ENCODE measurements around the gene KRTAP12-2.
"Not testable (repeated sequence)": the region's sequence is repeated elsewhere in the genome, so short reads cannot be mapped to it uniquely, and the experiment has no call there.

Gene KRTAP12-2

DNA sequence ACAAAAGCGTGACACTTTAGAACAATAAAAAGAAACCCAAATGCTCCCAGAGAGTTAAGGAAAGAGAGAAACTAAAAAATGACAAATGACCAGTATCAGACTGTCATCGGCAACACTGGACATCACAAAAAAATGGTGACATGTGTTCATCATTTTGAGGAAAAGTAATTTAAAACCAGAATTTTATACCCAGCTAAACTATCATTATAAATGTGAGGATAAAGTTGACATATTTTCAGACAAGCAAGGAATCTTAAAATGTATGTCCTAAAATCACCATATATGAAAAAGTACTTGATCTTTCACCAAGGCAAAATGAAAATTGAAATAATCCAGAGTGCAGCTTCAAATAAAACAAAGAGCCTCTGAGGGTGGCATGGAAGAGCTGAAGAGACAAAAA, 21.8 kb downstream of the KRTAP12-2 start:
- Histone ChIP-seq H3K27ac (ENCODE audit: poor library complexity, severe bottlenecking) (no peak overlapping the region), H3K4me1 (ENCODE audit: insufficient read depth, poor library complexity, severe bottlenecking) (no peaks in the 10 kb centered on the region), H3K36me3 (ENCODE audit: low read depth) (no peaks in the 10 kb centered on the region), H3K9me3 (ENCODE audit: severe bottlenecking) (no peaks in the 10 kb centered on the region), H3K27me3 (ENCODE audit: insufficient read depth, poor library complexity, severe bottlenecking) (no peaks in the 10 kb centered on the region), H3K4me3 (ENCODE audit: severe bottlenecking) (no peak overlapping the region)
- ATAC-seq (ENCODE audit: low read depth) (no peak), DNase-seq (ENCODE audit: low spot score) (no peak)
- TF ChIP-seq, protein P1, sequence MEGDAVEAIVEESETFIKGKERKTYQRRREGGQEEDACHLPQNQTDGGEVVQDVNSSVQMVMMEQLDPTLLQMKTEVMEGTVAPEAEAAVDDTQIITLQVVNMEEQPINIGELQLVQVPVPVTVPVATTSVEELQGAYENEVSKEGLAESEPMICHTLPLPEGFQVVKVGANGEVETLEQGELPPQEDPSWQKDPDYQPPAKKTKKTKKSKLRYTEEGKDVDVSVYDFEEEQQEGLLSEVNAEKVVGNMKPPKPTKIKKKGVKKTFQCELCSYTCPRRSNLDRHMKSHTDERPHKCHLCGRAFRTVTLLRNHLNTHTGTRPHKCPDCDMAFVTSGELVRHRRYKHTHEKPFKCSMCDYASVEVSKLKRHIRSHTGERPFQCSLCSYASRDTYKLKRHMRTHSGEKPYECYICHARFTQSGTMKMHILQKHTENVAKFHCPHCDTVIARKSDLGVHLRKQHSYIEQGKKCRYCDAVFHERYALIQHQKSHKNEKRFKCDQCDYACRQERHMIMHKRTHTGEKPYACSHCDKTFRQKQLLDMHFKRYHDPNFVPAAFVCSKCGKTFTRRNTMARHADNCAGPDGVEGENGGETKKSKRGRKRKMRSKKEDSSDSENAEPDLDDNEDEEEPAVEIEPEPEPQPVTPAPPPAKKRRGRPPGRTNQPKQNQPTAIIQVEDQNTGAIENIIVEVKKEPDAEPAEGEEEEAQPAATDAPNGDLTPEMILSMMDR (IDR thresholded peaks at IDR 0.05; ENCODE audit: poor library complexity, severe bottlenecking): no peak

DNA sequence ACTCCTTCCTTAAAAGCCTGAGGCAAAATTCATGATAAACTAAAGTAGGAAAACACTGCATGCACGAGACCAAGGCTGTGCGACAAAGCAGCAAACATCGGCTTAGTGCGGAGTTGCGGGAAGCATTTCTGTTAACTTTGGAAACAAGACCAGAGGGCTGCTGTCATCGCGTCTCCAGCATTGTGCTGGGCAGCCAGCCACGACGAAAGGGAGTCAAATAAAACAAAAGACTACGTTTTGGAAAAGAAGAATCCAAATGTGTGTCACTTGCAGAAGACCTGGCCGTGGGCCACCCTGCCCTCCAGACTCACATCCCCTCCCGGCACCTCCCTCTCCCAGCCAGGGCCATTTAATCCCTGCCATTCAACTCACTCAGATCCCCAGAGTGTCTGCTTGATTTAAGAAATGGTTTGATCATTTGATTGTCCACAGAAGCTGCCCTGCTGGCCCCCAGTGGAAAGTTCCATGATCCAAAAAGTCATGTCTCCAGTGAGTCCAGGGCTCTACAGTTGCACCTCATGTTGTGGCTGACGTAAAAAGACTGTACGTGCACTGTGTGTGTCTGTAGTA, 22.9 kb downstream of the KRTAP12-2 start:
- DNase-seq (ENCODE audit: low spot score): no peak

DNA sequence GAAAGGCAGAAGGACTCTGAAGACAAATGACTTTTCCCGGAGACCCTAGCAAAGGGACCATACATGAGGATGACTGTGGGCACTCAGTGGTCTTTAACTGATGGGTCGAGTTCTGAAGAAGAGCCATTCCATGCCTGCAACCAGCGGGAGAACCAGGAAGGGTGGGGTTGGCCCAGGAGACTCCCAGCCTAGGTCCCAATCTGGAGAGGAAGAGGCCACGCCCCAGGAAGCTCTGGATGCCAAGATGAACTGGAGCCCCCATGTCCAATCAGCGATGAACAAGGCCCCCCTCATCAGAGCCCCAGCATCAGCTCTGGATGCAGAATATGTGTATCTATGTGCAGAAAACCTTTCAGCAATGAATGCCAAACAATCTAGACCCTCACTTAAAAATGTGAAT, 26.0 kb downstream of the KRTAP12-2 start:
- Histone ChIP-seq H3K27ac (ENCODE audit: poor library complexity, severe bottlenecking) (no peak overlapping the region), H3K4me1 (ENCODE audit: insufficient read depth, poor library complexity, severe bottlenecking) (no peaks in the 10 kb centered on the region), H3K4me3 (ENCODE audit: severe bottlenecking) (no peak overlapping the region), H3K9me3 (ENCODE audit: severe bottlenecking) (no peaks in the 10 kb centered on the region), H3K27me3 (ENCODE audit: insufficient read depth, poor library complexity, severe bottlenecking) (no peaks in the 10 kb centered on the region), H3K36me3 (ENCODE audit: low read depth) (no peaks in the 10 kb centered on the region)
- ATAC-seq (ENCODE audit: low read depth) (no peak), DNase-seq (ENCODE audit: low spot score) (no peak)
- TF ChIP-seq, protein P1 (IDR thresholded peaks at IDR 0.05; ENCODE audit: poor library complexity, severe bottlenecking): no peak

More for the DNA sequence above, 22.9 kb downstream of the KRTAP12-2 start:
- ATAC-seq (ENCODE audit: low read depth): no peak
- H3K9me3 ChIP-seq (ENCODE audit: severe bottlenecking): no peaks in the 10 kb centered on the region
- no peaks in the 10 kb centered on the region for H3K27me3 ChIP-seq (ENCODE audit: insufficient read depth, poor library complexity, severe bottlenecking)
- H3K27ac ChIP-seq (ENCODE audit: poor library complexity, severe bottlenecking): no peak overlapping the region
- no peak overlapping the region for H3K4me3 ChIP-seq (ENCODE audit: severe bottlenecking)
- no peaks in the 10 kb centered on the region for H3K4me1 ChIP-seq (ENCODE audit: insufficient read depth, poor library complexity, severe bottlenecking)
- H3K36me3 ChIP-seq (ENCODE audit: low read depth): no peaks in the 10 kb centered on the region
- TF ChIP-seq, protein P1 (IDR thresholded peaks at IDR 0.05; ENCODE audit: poor library complexity, severe bottlenecking): no peak

DNA sequence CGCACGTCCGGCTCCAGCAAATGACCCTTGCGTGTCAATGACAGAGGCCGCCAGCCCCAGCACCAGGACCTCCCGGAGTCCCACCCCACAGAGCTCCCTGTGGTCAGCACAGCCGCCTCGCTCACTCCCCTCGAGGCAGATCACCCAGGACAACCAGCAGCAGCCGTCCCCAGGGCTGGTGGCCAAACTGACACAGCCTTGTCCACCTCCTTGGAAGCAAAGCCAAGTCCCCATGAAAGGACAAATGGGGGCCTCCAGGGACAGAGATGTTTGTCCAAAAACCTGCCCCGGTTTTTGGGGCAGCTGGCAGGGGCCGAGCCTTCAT, 27.4 kb downstream of the KRTAP12-2 start:
- DNase-seq (ENCODE audit: low spot score) (no peak), ATAC-seq (ENCODE audit: low read depth) (no peak)
- no peaks in the 10 kb centered on the region for H3K27me3 ChIP-seq (ENCODE audit: insufficient read depth, poor library complexity, severe bottlenecking)
- no peak overlapping the region for H3K4me3 ChIP-seq (ENCODE audit: severe bottlenecking)
- no peaks in the 10 kb centered on the region for H3K4me1 ChIP-seq (ENCODE audit: insufficient read depth, poor library complexity, severe bottlenecking)
- H3K9me3 ChIP-seq (ENCODE audit: severe bottlenecking): no peaks in the 10 kb centered on the region
- no peaks in the 10 kb centered on the region for H3K36me3 ChIP-seq (ENCODE audit: low read depth)
- H3K27ac ChIP-seq (ENCODE audit: poor library complexity, severe bottlenecking): no peak overlapping the region
- TF ChIP-seq, protein P1 (IDR thresholded peaks at IDR 0.05; ENCODE audit: poor library complexity, severe bottlenecking): no peak

DNA sequence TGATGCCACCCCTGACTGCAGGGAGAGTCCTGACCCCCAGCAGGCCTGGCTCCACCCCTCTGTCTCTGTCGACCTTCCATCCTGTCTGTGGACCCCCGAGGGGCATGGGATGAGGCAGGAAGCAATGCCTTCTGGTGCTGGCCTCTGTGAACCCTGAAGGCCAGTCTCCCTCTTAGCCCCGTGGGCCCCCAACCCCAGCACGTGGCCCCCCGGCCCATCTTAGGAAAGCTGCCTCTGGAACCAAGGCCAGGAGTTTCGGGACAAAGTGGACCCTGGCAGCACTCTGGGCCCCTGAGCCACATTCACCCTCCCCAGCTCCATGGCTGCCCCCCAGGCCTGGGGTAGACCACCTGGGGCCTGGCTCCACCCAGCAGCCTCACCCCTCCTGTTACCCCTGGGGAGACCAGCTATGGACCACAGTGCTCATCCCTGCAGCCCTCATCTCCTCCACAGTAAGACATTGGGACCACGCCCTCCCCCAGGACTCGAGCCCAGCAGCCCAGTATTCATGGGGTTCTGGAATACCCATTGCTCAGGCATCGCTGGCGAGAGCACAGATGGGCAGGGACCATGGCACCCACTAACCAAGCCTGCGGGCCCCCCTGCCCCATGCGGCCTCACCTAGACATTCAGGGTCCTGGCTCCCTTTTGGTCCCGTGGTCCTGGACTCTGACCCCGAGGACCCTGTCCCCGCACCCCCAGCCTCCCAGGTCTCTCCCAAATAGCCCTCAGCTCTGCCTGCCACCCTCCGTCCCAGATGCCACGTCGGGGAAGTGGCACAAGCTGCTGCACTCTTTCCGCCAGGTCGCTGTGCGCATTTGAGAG, 28.0 kb downstream of the KRTAP12-2 start:
- H3K27ac ChIP-seq (ENCODE audit: poor library complexity, severe bottlenecking); H3K9me3 ChIP-seq (ENCODE audit: severe bottlenecking); H3K4me1 ChIP-seq (ENCODE audit: insufficient read depth, poor library complexity, severe bottlenecking); H3K27me3 ChIP-seq (ENCODE audit: insufficient read depth, poor library complexity, severe bottlenecking); H3K36me3 ChIP-seq (ENCODE audit: low read depth); DNase-seq (ENCODE audit: low spot score); ATAC-seq (ENCODE audit: low read depth); H3K4me3 ChIP-seq (ENCODE audit: severe bottlenecking): not testable (repeated sequence)

DNA sequence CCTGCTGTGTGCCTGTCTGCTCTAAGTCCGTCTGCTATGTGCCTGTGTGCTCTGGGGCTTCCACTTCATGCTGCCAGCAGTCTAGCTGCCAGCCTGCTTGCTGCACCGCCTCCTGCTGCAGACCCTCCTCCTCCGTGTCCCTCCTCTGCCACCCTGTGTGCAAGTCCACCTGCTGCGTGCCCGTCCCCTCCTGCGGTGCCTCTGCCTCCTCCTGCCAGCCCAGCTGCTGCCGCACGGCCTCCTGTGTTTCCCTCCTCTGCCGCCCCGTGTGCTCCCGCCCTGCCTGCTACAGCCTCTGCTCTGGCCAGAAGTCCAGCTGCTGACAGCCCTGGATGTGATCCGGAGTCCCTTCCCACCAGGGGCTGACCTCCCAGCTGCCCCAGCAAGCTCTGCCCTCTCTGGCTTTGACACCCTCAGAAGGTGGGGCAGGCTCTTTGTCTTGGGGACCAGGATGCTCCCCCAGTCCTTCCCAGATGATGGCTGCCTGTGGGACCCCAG, 28.8 kb downstream of the KRTAP12-2 start:
- not testable (repeated sequence) for H3K4me1 ChIP-seq (ENCODE audit: insufficient read depth, poor library complexity, severe bottlenecking); ATAC-seq (ENCODE audit: low read depth); DNase-seq (ENCODE audit: low spot score); H3K4me3 ChIP-seq (ENCODE audit: severe bottlenecking); H3K27ac ChIP-seq (ENCODE audit: poor library complexity, severe bottlenecking); H3K9me3 ChIP-seq (ENCODE audit: severe bottlenecking); H3K36me3 ChIP-seq (ENCODE audit: low read depth); H3K27me3 ChIP-seq (ENCODE audit: insufficient read depth, poor library complexity, severe bottlenecking)

Measured in RWPE2 (cell line).